ENCODE data around the gene SP140.
"Not testable (repeated sequence)": the region's sequence is repeated elsewhere in the genome, so short reads cannot be mapped to it uniquely, and the experiment has no call there.

The SP140 gene

DNA sequence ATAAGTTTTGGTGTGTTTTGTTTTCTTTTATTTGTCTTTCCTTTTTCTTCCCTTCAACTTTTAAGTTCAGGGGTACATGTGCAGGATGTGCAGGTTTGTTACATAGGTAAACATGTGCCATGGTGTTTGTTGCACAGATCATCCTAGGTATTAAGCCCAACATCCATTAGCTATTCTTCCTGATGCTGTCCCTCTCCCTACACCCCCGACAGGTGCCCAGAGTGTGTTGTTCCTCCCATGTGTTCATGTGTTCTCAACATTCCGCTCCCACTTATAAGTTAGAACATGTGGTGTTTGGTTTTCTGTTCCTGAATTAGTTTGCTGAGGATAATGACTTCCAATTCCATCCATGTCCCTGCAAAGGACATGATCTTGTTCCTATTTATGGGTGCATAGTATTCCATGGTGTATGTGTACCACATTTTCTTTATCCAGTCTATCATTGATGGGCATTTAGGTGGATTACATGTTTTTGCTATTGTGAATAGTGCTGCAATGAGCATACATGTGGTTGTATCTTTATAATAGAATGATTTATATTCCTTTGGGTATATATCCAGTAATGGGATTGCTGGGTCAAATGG is 117.6 kb downstream of the SP140 start:
- H3K36me3 Mint-ChIP-seq, result peaks cover 45% of the 10 kb centered on the region
- peaks cover 15% of the 10 kb centered on the region for H3K9me3 Mint-ChIP-seq (ENCODE audit: low read depth)
- peak overlapping the region; percentile 4 for H3K27ac Mint-ChIP-seq
- not testable (repeated sequence) for H3K4me3 Mint-ChIP-seq, H3K27me3 Mint-ChIP-seq
- H3K4me1 Mint-ChIP-seq (ENCODE audit: low read depth), result peaks cover 51% of the 10 kb centered on the region

- peaks cover 57% of the 10 kb centered on the region for H3K4me1 Mint-ChIP-seq (ENCODE audit: low read depth)
- H3K9me3 Mint-ChIP-seq (ENCODE audit: low read depth), result peaks cover 15% of the 10 kb centered on the region
These were observed 118.2 kb downstream of the SP140 start for GRCh38 chr2:230343747-230344146.

GRCh38 chr2:230346465-230346864 is 120.9 kb downstream of the SP140 start:
- H3K4me3 Mint-ChIP-seq, result no peak overlapping the region
- peaks cover 15% of the 10 kb centered on the region for H3K9me3 Mint-ChIP-seq (ENCODE audit: low read depth)
- peaks cover 76% of the 10 kb centered on the region for H3K4me1 Mint-ChIP-seq (ENCODE audit: low read depth)
- peak overlapping the region; percentile 93 for H3K27ac Mint-ChIP-seq
- peaks cover 47% of the 10 kb centered on the region for H3K36me3 Mint-ChIP-seq
- no peaks in the 10 kb centered on the region for H3K27me3 Mint-ChIP-seq

More at GRCh38 chr2:230343747-230344146, 118.2 kb downstream of the SP140 start:
- H3K36me3 Mint-ChIP-seq, result peaks cover 45% of the 10 kb centered on the region
- no peak overlapping the region for H3K4me3 Mint-ChIP-seq
- no peaks in the 10 kb centered on the region for H3K27me3 Mint-ChIP-seq
- H3K27ac Mint-ChIP-seq, result peak overlapping the region; percentile 11

GRCh38 chr2:230346921-230347533 is 121.5 kb downstream of the SP140 start:
- H3K27ac Mint-ChIP-seq, result peak overlapping the region; percentile 93
- H3K9me3 Mint-ChIP-seq (ENCODE audit: low read depth), result peaks cover 15% of the 10 kb centered on the region
- no peak overlapping the region for H3K4me3 Mint-ChIP-seq
- peaks cover 47% of the 10 kb centered on the region for H3K36me3 Mint-ChIP-seq
- H3K27me3 Mint-ChIP-seq, result no peaks in the 10 kb centered on the region
- peaks cover 78% of the 10 kb centered on the region for H3K4me1 Mint-ChIP-seq (ENCODE audit: low read depth)

DNA sequence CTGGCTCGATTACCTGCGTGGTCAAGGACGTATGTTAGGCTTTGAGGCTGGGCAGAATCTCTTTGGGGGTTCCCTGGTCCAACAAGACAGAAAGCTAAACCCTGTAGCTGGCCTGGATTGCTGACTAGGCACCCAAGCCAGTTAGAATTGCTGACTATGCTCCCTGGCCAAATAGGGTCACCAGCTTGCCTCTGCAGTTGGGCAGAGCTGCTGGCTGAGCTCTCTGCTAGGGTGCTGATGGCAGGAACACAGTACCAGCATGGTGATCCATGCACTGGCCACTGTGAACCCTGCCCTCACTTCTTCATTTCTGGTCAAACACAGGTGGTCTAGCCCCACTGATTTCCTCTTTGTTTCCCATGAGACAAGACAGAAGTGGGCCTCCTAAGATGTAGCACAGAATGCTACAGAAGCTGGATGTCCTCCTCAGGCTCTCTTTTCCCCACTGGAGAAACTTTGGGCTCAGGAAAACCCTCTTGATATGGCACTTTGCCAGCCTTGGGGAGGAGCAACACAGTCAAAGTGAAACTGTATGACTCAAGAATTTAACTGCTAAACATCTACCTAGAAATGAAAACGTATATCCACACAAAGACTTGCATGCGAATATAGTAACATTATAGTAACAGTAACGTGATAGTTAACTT is 122.2 kb downstream of the SP140 start:
- Mint-ChIP-seq H3K27me3 (no peaks in the 10 kb centered on the region), H3K36me3 (peaks cover 42% of the 10 kb centered on the region), H3K27ac (peak overlapping the region; percentile 93), H3K4me3 (peak overlapping the region; percentile 28), H3K9me3 (ENCODE audit: low read depth) (peaks cover 15% of the 10 kb centered on the region), H3K4me1 (ENCODE audit: low read depth) (peaks cover 75% of the 10 kb centered on the region)

- peak overlapping the region; percentile 93 for H3K27ac Mint-ChIP-seq
- peak overlapping the region; percentile 28 for H3K4me3 Mint-ChIP-seq
- H3K9me3 Mint-ChIP-seq (ENCODE audit: low read depth), result peaks cover 13% of the 10 kb centered on the region
- H3K27me3 Mint-ChIP-seq, result no peaks in the 10 kb centered on the region
- peaks cover 68% of the 10 kb centered on the region for H3K4me1 Mint-ChIP-seq (ENCODE audit: low read depth)
- H3K36me3 Mint-ChIP-seq, result peaks cover 34% of the 10 kb centered on the region
These were observed 123.3 kb downstream of the SP140 start for GRCh38 chr2:230348787-230349186.

- Mint-ChIP-seq H3K36me3 (peaks cover 35% of the 10 kb centered on the region), H3K9me3 (ENCODE audit: low read depth) (no peaks in the 10 kb centered on the region)
These were observed 130.5 kb downstream of the SP140 start for GRCh38 chr2:230356084-230356483.

GRCh38 chr2:230358305-230358704 is 132.8 kb downstream of the SP140 start:
- Mint-ChIP-seq H3K4me3 (no peak overlapping the region), H3K4me1 (ENCODE audit: low read depth) (peaks cover 35% of the 10 kb centered on the region), H3K27me3 (no peaks in the 10 kb centered on the region), H3K36me3 (peaks cover 52% of the 10 kb centered on the region), H3K9me3 (ENCODE audit: low read depth) (no peaks in the 10 kb centered on the region), H3K27ac (peak overlapping the region; percentile 66)

More at GRCh38 chr2:230356084-230356483, 130.5 kb downstream of the SP140 start:
- H3K27ac Mint-ChIP-seq, result no peak overlapping the region
- H3K4me1 Mint-ChIP-seq (ENCODE audit: low read depth), result peaks cover 25% of the 10 kb centered on the region
- no peak overlapping the region for H3K4me3 Mint-ChIP-seq
- no peaks in the 10 kb centered on the region for H3K27me3 Mint-ChIP-seq

GRCh38 chr2:230360028-230360427 is 134.5 kb downstream of the SP140 start:
- Mint-ChIP-seq H3K36me3 (peaks cover 61% of the 10 kb centered on the region), H3K4me1 (ENCODE audit: low read depth) (peaks cover 34% of the 10 kb centered on the region), H3K27ac (no peak overlapping the region), H3K9me3 (ENCODE audit: low read depth) (no peaks in the 10 kb centered on the region), H3K27me3 (no peaks in the 10 kb centered on the region), H3K4me3 (no peak overlapping the region)

- no peaks in the 10 kb centered on the region for H3K27me3 Mint-ChIP-seq
- H3K4me3 Mint-ChIP-seq, result peak overlapping the region; percentile 2
- H3K4me1 Mint-ChIP-seq (ENCODE audit: low read depth), result peaks cover 39% of the 10 kb centered on the region
- no peaks in the 10 kb centered on the region for H3K9me3 Mint-ChIP-seq (ENCODE audit: low read depth)
- H3K27ac Mint-ChIP-seq, result peak overlapping the region; percentile 74
- peaks cover 65% of the 10 kb centered on the region for H3K36me3 Mint-ChIP-seq
These were observed 136.6 kb downstream of the SP140 start for GRCh38 chr2:230362030-230362691.

All from activated naive CD8-positive, alpha-beta T cell (primary cell).